ENCODE measurements around the gene ZNF778.

Gene ZNF778

GRCh38 chr16:89278441-89279240 is 61.1 kb downstream of the ZNF778 start:
- DNase-seq = no peak

- no peak for DNase-seq
Measured at GRCh38 chr16:89279666-89280481, 62.4 kb downstream of the ZNF778 start.

GRCh38 chr16:89280546-89281188 is 63.2 kb downstream of the ZNF778 start:
- no peak for DNase-seq

- no peak for DNase-seq
Measured at GRCh38 chr16:89281189-89281577, 63.7 kb downstream of the ZNF778 start.

GRCh38 chr16:89281829-89282228 is 64.3 kb downstream of the ZNF778 start:
- DNase-seq = no peak

- no peak for DNase-seq
Measured at GRCh38 chr16:89282523-89282922, 65.0 kb downstream of the ZNF778 start.

- no peak for DNase-seq
Measured at GRCh38 chr16:89283449-89283848, 65.9 kb downstream of the ZNF778 start.

GRCh38 chr16:89285381-89285780 is 67.9 kb downstream of the ZNF778 start:
- DNase-seq = no peak

GRCh38 chr16:89286096-89286495 is 68.6 kb downstream of the ZNF778 start:
- no peak for DNase-seq
